GM18868 (cell line): ENCODE measurements around the gene PRCD.
"Not testable (repeated sequence)": the region's sequence is repeated elsewhere in the genome, so short reads cannot be mapped to it uniquely, and the experiment has no call there.

ENCODE experiments used
- ATAC-seq: cut with Tn5 transposase; IDR thresholded peaks from one replicate; pipeline ENCODE4 v1.9.1; 2021; ENCODE audit warnings: mild to moderate bottlenecking, moderate library complexity; ENCODE audit not compliant: unreplicated experiment

Gene PRCD

GRCh38 chr17:76502341-76503211, 37.3 kb upstream of the PRCD start:
- ATAC-seq = no peak

GRCh38 chr17:76504117-76504516, 35.7 kb upstream of the PRCD start:
- ATAC-seq = no peak

GRCh38 chr17:76506408-76507345, 33.2 kb upstream of the PRCD start:
- ATAC-seq = peak; percentile 60

GRCh38 chr17:76508472-76509063, 31.3 kb upstream of the PRCD start:
- ATAC-seq = not testable (repeated sequence)

GRCh38 chr17:76510831-76511244, 29.0 kb upstream of the PRCD start:
- ATAC-seq = no peak

GRCh38 chr17:76511668-76512365, 28.0 kb upstream of the PRCD start:
- ATAC-seq = no peak

- no peak for ATAC-seq
These were observed 27.2 kb upstream of the PRCD start for GRCh38 chr17:76512366-76513305.

GRCh38 chr17:76513306-76513692, 26.5 kb upstream of the PRCD start:
- no peak for ATAC-seq

GRCh38 chr17:76514355-76514754, 25.5 kb upstream of the PRCD start:
- ATAC-seq = not testable (repeated sequence)

- no peak for ATAC-seq
These were observed 24.4 kb upstream of the PRCD start for GRCh38 chr17:76515274-76515949.

GRCh38 chr17:76517638-76518038, 22.2 kb upstream of the PRCD start:
- no peak for ATAC-seq

- no peak for ATAC-seq
These were observed 20.5 kb upstream of the PRCD start for GRCh38 chr17:76519048-76519966.

- no peak for ATAC-seq
These were observed 18.6 kb upstream of the PRCD start for GRCh38 chr17:76521262-76521661.

- not testable (repeated sequence) for ATAC-seq
These were observed 18.2 kb upstream of the PRCD start for GRCh38 chr17:76521683-76522082.

GRCh38 chr17:76523084-76524037, 16.5 kb upstream of the PRCD start:
- no peak for ATAC-seq

- ATAC-seq = no peak
These were observed 15.0 kb upstream of the PRCD start for GRCh38 chr17:76524598-76525512.
